HT-29 (cell line): ENCODE measurements around the gene FTH1. TPM values are rescaled to one million over a fixed set of nuclear protein-coding genes. Genes with fewer than 3 reads are reported as not detected.
"Not testable (repeated sequence)": the region's sequence is repeated elsewhere in the genome, so short reads cannot be mapped to it uniquely, and the experiment has no call there.

ENCODE experiments used
- DNase-seq: peaks from one replicate; pipeline ENCODE4 v3.0.0-alpha.2; 2015; ENCODE audit warnings: low spot score
- total RNA-seq: library from RNA; depleted of rRNA; stranded (reverse); fragments of >200 nt; shearing (Covaris generic); gene quantifications from 2 replicates; pipeline ENCODE4 v1.2.3, GENCODE V29; 2014

Gene FTH1
- total RNA-seq, 1 experiment from 2014 or later = 2,077 TPM

DNA sequence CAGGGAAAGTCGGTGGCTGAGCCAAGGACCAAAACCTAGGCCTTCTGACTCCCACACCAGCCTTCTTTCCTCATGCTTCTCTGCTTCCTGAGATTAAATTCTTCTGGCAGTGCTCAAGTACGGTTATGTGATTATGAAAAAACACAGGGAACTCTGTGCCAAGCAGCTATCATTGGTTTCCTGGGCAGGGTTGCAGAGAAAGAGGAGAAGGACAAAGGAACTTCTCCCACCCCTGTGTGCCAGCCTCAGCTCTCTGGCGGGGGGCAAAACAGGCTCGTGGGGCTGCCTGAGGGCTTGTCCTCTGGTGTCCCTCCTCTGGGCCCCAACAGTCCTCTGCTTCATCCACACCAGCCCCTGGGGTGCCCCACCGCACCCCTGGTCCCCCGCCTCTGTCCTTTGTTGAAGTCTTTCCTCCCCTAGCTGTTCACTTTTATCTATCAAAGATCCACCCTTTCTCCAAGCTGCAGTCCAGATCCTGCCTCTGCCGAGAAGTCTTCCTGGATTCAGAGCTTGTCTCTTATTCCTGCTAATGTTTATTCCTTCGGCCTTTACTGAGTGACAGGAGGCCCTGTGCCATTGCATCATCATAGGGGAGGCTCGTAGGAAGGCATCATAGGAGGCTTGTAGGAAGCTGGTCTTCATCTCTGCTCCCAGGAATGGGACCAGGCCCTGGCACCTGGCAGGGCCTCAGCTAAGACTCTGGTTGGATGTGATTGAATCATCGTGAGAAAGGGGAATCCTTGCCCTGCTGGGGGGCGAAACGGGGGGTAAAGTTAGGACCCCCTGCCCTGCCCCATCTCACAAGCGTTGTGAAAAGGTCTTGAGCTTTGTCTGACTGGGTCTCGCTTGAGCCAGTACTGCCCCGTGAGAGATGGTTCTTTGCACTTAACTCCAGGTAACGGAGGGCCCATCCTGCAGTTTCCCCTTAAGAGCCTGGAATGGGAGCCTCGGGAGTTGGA lies 11.5 kb upstream of the FTH1 start:
- no peak for DNase-seq

DNA sequence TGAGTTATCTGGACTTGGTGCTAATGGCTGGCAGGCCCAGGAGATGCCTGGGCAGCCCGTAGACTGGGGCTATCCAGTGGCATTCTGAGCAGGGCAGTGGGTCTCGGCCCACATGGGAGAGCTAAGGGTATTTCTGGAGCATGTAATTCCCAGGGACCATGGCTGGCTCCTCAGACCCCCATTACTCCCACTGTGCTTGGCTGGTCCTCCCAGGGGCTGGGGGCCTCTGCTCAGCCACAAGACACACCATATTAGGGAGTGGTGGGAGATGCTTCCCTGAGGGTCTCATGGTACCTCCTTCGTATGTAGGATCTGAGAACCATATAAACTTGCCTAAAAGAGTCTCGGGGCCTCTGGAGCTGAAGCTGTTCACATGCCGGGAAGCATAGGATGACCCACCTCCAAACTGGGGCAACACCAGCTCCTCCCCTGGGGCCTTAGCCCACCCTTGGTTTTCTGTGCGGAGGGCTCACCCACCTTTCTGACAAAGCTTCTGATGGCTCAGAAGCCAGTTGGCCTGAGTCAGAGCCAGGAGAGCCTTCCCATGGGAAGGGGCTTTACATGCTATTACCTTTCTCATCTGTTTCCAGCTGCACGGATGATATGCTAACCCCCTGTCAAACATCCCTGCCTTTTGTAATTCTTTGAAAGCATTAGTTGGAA lies 9.5 kb upstream of the FTH1 start:
- DNase-seq = no peak

DNA sequence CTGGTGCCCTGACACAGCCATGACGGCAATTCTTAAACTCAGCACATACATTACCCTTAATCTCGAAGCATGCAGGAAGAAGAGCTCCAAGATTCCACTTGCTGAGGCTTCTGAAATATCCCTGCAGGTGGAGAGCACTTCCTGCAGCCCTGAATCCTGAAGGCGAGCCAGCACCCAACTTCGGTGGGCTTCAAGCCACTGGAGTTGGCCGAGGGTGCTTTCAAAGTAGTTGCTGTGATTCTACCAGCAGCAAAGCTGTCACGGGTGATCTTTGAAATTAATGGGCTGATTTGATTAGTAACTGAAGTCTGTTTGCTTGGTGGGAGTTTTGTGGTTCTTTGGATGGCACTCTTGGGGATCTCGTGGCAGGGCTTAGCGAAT lies 9.0 kb upstream of the FTH1 start:
- no peak for DNase-seq

DNA sequence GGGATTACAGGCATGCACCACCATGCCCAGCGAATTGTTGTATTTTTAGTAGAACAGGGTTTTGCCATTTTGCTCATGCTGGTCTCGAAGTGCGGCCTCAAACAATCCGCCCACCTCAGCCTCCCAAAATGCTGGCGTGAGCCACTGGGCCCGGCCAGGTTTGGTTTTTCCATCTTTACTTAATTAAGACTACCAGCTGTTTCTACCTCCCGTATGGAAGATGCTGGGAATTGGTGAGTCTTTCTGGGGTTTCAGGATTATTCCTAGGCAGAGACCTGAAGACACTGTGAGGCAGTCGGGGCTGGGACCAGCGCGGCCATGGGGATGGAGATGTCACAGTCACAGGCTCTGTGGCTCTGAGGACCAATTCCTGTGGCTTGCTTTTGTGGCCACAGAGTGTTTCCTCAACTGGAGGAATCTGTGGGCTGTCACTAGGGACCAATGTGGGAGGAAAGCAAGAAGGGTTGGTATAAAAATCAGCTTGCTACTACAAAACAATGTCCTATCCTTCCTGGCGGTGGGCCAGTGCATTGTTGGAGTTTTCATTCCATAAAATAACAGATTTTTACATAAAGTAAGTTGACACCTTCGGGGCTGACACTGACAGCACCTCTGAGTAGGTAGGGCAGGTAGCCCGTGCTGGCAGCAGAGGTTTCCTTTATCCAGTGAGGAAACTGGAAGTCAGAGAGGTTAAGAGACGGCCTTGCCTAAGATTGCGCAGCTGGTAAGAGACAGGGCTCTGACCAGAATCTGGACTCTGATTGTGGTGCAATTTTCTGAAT lies 8.4 kb upstream of the FTH1 start:
- no peak for DNase-seq

DNA sequence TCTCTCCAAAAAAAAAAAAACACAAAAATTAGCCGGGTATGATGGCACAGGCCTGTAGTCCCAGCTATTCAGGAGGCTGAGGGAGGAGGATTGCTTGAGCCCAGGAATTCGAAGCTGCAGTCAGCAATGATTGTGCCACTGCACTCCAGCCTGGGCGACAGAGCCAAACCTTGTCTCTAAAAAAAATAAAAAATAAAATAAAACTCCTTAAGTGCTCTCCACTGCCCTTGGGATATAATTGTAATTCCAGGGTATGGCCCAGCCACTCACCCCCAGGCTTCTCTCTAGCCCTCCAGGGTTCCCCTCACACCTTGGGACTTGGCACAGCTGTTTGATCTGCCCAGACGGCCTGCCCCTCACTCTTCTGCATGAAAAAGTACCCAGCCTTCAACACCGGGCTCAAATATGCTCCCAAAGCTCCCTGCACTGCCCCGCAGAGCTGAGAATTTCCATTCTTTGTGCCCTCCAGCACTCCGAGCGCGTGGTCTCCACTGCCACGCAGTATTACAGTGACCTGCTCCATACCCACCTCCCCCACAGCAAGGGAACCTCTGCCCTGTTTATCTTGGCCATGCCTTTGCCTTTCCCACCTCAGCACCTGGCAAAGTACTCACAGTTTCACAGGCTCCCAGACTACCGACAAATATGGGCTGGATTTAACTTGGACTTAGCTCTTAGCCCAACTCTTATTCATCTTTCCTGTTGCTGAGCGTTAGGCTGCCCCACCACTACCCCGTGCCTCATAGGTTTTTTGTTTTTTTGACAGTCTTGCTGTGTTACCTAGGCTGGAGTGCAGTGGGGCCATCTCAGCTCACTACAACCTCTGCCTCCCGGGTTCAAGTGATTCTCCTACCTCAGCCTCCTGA lies 7.6 kb upstream of the FTH1 start:
- peak; percentile 61 for DNase-seq

DNA sequence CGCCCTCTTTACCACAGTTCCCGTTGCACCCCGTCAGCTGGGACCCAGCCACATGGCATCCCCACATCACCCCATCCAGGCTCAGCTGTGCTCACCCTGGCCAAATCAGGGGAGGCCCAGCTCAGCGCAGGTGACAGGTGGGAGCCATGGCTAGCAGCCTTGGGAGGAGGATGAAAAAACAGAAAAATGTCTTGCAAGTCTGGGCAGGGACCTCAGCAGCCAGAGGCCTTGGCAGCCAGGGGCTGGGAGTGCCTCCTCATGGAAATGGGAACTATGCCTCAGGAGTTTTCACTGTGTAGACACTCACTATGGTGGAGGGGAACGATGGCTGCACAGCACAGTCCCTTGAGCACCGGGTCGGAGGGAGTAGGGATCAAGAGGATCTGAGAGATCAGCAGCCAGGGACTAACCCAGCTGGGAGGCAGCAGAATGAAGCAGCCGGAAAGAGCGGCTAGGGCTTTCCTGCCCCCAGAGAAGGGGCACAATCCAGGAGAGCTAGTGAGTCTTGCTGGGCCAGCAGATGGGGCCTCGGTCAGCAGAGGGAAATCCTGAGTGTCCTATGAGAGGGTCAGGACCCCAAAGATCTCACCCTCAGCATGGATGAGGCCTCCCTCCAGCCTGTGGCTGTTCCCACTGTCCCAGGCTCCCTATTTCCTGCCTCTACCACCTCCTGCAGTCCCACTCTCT lies 6.2 kb upstream of the FTH1 start:
- no peak for DNase-seq

DNA sequence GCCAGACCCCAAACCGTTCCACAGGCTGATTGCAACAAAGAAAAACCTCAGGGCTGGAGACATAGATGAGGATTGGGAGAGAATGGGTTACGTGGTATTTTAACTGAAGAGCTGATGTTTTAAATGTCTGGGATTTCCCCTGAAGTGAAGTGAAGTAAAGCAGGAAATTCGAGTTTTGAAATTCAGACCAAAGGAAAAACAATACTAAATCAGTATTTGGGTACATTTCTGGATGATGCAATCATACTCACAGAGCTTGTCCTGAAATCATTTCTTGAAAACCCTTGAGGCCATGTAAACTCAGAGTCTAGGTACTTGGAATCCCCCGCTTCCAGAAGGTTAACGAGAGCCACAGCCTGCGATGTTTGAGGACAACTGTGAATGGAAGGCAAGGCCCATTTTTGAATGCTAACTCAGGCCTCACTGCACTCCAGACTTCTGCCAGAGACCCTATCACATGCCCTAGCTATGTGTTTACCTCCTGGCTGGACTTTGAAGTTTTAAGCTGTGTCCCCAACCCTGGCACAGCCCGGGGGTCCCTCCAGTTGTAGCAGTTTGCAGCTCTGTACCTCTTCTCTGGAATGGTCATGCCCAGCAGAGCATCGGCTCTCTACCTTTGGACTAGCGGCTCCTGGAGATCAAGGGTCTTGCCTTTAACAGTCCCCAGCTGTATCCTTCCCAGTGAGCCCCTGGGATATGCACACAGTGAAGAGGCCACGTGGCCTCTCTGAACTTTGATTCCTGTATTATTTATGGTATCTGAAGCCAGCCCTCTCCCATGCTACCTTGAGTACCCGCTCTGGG lies 5.4 kb upstream of the FTH1 start:
- peak; percentile 47 for DNase-seq

DNA sequence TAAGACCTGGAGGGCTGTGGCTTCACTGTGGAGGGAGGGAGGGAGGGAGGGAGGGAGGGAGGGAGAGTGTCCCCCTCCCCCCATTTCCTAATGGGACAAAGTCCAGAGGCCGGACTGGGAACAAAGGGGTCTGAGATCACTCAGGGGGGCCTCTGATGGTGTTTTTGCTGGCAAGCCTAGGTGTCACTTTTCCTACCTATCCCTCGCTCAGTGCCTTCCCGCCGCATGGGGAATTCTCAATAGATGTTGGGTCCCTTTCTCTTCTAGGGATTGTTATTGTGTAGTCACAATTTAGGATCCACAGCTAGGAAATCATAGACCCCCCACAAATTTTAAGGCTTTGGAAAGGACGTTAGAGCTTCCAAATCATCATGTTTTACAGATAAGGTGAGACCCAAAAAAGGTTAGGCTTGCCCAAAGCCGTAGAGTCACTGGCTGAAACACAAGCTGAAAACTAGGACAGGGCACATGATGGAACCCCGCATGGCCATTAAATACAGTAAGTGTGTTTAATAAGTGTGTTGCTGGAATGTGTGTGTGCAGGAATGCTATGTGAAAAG lies 4.8 kb upstream of the FTH1 start:
- no peak for DNase-seq

DNA sequence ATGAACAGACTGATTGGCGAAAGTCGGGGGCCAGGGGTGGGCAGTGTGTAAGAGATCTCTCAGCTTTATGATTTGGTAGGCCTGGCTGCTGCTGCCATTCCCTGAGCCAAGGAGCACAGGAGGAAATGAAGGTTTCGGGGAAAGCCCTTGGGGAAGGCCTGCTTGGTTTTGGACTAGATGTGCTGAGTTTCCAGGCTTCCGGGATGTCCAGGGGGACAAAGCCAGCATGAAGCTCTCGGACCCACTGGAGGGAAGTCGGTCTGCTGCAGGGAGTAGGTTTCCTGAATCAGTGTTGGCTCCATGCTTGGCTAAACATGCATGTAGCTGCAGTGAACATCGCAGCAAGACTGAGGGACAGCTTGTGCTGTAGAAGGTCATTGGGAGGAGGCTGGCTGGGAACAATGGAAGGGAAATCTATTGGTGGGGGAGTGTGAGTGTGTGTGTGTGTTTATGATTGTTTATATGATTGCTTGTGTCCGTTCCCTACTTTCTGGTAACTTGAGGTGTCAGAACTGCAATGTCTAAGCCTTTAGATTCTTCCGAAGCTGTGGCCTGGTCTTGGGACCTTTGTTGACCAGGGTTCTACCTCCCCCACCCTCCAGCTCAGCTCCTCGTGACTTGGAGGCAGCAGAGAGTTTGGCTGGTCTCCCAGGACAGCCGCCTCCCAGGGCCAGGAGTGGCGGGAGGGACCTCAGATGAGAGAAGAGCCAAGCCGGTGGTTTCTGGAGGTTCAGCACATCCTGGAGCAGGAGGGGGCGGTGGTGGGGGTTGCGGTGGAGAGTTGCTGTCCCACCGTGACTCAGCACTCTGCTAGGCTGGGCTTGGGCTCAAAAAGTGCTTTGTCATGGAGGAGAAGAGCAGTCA lies 4.0 kb upstream of the FTH1 start:
- peak; percentile 99 for DNase-seq

DNA sequence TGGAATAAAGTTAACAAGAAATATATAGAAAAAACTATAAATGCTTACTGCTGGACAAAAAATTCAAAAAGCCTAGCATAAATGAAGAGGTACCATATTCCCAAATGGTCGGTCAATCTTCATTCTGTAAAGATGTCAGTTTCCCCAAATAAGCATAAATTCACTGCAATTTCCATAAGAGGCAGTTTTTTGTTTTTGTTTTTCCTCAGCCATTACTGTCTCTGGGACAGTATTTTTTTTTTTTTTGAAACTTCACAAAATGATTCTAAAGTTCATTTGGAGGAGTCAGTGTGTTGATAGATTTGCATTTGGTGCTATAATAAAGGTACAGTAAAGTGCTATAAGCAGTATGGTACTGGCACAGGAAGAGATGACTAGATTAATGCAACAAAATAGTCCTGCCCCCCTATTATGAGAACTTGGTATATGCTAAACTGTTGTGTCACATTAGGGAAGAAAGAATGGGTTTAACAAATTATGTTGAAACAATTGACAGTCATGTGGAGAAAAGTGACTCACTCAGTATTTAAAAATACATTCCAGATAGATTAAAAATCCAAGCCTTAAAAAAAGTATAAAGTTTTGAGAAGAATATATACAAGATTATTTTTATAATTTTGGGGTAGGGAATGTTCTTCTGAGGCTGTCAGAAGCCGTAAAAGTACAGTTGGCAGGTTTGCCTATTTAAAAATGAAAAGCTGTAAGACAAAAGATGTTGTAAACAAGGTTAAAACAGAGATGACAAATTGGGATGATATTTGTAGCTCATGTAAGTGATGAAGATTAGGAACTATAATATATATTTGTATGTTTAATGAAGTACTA lies 2.6 kb upstream of the FTH1 start:
- no peak for DNase-seq

DNA sequence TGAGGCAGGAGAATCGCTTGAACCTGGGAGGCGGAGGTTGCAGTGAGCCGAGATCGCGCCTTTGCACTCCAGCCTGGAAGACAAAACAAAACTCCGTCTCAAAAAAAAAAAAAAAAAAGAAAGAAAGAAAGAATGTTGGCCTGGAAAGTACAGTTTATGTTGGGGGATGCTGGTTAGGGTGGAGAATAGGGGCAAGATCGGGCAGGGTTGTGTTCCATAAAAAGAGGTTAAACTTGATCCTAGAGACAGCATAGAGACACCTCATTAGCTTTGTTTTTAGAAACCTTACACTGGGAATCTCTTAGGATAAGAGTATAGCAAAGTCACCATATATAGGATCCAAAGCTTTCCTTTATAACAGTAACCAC lies 1.9 kb upstream of the FTH1 start:
- DNase-seq = no peak

DNA sequence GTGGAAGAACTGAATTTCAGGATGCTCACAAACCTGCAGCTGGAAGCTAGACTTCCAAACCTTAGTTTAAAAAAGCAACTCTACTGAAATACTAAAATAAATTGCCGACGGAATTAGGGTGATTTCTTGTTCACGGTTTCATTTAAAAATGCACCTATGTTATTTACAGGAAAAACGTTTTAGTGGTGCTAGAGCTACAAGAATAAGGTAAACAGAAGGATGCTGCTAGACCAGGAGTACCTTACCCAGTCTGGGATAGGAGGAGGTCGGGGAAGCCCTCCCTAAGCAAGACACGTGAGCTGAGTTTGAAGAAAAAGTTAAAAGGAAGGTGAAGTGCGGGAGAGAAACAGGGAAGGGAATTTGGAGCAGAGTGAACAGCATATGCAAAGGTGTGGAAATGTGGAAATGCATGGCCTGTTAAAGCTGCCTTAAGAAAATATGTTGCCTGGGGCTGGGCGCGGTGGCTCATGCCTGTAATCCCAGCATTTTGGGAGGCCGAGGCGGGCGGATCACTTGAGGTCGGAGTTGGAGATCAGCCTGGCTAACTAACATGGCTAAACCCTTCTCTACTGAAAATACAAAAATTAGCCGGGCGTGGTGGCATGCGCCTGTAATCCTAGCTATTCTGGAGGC lies 1.4 kb upstream of the FTH1 start:
- DNase-seq = no peak

DNA sequence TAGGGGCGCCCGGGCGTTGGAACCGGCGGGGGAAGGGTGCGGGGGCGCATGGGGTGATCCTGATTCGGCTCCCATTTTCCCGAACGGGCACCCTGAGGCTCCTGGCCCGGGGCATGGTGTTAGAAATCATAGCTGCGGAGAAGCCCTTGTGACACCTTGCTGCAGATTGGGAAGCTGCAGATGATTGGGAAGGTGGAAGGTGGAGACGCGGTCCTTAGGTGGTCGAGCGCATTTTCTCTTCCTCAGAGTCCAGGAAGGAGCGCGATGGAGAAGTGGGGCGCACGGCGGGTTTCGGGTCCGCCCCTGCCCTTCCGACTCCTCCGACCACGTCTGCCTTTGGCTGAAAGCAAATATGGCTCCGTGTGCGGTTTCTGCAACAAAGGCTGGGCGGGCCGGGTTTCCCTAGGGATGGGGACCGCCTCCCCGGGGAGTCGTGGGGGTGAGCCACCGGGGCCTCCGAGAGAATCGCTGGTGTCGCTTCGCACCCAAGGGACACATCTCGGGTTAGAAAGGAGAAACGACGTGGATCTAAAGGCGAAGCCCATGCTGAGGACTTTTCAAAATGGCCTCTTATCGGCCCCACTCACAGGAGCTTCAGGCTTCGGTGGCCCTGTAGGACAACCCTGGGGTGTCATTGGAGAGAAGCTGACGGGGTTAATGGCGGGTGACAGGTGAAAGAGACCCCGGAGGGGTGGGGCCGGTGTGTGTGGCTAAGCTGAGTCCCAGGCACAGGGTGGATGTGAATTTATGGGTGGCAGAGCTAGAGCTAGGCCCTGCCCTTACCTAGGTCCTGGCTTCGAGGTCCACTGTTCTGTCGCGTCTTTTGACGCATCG lies 707 bp upstream of the FTH1 start:
- DNase-seq = peak; percentile 79

DNA sequence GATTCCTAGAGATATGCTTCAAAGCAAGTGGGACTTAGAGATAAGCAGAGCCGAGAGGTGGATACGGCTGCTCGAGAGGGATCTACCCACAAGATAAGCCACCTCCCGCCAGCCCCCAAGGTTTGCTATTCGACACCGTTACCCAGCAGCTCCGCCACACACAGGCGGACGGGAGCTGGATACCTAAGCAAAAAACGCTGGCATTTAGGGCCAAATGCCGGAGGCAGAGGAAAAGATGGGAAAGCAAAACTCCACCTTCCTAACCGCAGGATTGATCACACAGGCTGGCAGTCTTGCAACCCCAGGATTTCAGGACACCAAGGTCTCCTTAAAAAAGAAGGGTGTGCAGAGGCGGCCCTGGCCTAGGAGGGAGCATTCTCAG lies 709 bp downstream of the FTH1 start:
- peak; percentile 56 for DNase-seq

DNA sequence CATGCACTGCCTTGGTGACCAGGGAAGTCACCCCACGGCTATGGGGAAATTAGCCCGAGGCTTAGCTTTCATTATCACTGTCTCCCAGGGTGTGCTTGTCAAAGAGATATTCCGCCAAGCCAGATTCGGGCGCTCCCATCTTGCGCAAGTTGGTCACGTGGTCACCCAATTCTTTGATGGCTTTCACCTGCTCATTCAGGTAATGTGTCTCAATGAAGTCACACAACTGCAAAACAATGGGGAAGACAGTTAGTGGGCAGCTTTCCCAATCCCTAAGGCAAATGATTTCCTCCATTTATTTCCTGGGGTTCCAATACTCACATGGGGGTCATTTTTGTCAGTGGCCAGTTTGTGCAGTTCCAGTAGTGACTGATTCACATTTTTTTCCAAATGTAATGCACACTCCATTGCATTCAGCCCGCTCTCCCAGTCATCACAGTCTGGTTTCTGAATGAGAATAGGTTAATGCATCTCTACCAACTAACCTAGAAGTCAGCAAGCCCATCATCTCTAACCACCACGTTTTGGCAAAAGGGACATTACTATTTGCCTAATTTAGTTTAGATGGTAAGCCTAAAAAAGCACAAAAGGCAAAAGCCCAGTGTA lies 2.7 kb downstream of the FTH1 start:
- DNase-seq = not testable (repeated sequence)
